Measurements from ENCODE around the gene RFX2. TPM values are rescaled to one million over a fixed set of nuclear protein-coding genes. Genes with fewer than 3 reads are reported as not detected.
A peak's percentile ranks its signal among the peaks of the same experiment; 100 is the strongest.
"Not testable (repeated sequence)": the region's sequence is repeated elsewhere in the genome, so short reads cannot be mapped to it uniquely, and the experiment has no call there.

Gene RFX2
- polyA plus RNA-seq (2013, experiment 1 of 2; ENCODE audit: insufficient read length): 7.1 TPM
- 6.7 TPM for polyA plus RNA-seq (2013, experiment 2 of 2; ENCODE audit: insufficient read length)

- peak; percentile 99 for DNase-seq
Observed at GRCh38 chr19:6110360-6110977, at the start of gene RFX2. RFX2 (minus strand) TSS chr19:6110500; CDS start chr19:6047496, 63,004 bp downstream.

- no peak for DNase-seq
Observed at GRCh38 chr19:6156033-6156432, 45.7 kb upstream of the RFX2 start.

- no peak for DNase-seq
Observed at GRCh38 chr19:6150289-6150688, 40.0 kb upstream of the RFX2 start.

GRCh38 chr19:6141217-6141616 is 30.9 kb upstream of the RFX2 start:
- no peak for DNase-seq

GRCh38 chr19:6138511-6138910 is 28.2 kb upstream of the RFX2 start:
- DNase-seq: no peak

- peak; percentile 15 for DNase-seq
Observed at GRCh38 chr19:6138066-6138465, 27.8 kb upstream of the RFX2 start.

GRCh38 chr19:6133231-6133630 is 22.9 kb upstream of the RFX2 start:
- DNase-seq: no peak

- no peak for DNase-seq
Observed at GRCh38 chr19:6132482-6132881, 22.2 kb upstream of the RFX2 start.

GRCh38 chr19:6127716-6128335 is 17.5 kb upstream of the RFX2 start:
- DNase-seq: no peak

GRCh38 chr19:6126335-6126974 is 16.2 kb upstream of the RFX2 start:
- peak; percentile 55 for DNase-seq

- DNase-seq: peak; percentile 75
Observed at GRCh38 chr19:6125571-6125989, 15.3 kb upstream of the RFX2 start.

- no peak for DNase-seq
Observed at GRCh38 chr19:6119031-6119430, 8.7 kb upstream of the RFX2 start.

- no peak for DNase-seq
Observed at GRCh38 chr19:6118043-6118442, 7.7 kb upstream of the RFX2 start.

GRCh38 chr19:6117534-6117933 is 7.2 kb upstream of the RFX2 start:
- DNase-seq: no peak

GRCh38 chr19:6116749-6117430 is 6.6 kb upstream of the RFX2 start:
- DNase-seq: no peak

GRCh38 chr19:6115992-6116391 is 5.7 kb upstream of the RFX2 start:
- no peak for DNase-seq

GRCh38 chr19:6113616-6114188 is 3.4 kb upstream of the RFX2 start:
- DNase-seq: no peak

- no peak for DNase-seq
Observed at GRCh38 chr19:6109947-6110346, 353 bp downstream of the RFX2 start.

GRCh38 chr19:6108721-6109633 is 1.3 kb downstream of the RFX2 start:
- peak; percentile 62 for DNase-seq

GRCh38 chr19:6106643-6107294 is 3.5 kb downstream of the RFX2 start:
- DNase-seq: not testable (repeated sequence)

GRCh38 chr19:6105444-6105843 is 4.9 kb downstream of the RFX2 start:
- no peak for DNase-seq
